GM21825 (cell line): ENCODE measurements around the gene CTDP1.
"Not testable (repeated sequence)": the region's sequence is repeated elsewhere in the genome, so short reads cannot be mapped to it uniquely, and the experiment has no call there.

Experiments used
- ATAC-seq: cut with Tn5 transposase; IDR thresholded peaks from one replicate; pipeline ENCODE4 v1.9.1; 2021; ENCODE audit warnings: mild to moderate bottlenecking, moderate library complexity; ENCODE audit not compliant: unreplicated experiment

CTDP1 gene

DNA sequence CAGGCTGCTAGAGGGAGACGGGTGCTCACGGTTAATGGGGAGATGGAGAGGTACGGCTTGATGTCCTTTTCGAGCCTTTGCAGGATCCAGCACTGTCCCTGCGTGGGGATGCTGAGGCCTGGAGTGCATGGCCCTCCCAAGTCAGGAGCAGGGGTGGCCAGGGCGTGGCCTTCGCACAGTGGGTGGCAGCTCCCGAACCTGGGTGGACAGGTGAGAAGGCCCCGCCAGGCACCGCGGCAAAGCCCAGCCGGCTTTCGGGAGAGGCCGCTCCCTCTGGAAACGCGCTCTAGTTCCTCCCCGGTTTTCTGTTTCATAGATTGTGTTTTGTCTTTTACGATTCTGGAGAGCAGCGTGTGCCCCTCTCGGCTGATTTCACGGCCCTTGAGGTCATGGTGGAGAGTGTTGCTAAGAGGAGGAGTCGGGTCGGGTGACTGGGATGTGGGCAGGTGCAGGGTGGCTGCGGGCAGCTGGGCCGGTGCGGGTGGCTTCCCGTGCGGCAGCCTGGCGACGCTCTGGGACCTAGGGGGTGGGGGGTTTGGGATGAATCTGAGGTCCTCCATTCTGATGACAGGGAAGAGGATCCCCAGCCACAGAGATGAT lies 39.4 kb downstream of the CTDP1 start:
- no peak for ATAC-seq

DNA sequence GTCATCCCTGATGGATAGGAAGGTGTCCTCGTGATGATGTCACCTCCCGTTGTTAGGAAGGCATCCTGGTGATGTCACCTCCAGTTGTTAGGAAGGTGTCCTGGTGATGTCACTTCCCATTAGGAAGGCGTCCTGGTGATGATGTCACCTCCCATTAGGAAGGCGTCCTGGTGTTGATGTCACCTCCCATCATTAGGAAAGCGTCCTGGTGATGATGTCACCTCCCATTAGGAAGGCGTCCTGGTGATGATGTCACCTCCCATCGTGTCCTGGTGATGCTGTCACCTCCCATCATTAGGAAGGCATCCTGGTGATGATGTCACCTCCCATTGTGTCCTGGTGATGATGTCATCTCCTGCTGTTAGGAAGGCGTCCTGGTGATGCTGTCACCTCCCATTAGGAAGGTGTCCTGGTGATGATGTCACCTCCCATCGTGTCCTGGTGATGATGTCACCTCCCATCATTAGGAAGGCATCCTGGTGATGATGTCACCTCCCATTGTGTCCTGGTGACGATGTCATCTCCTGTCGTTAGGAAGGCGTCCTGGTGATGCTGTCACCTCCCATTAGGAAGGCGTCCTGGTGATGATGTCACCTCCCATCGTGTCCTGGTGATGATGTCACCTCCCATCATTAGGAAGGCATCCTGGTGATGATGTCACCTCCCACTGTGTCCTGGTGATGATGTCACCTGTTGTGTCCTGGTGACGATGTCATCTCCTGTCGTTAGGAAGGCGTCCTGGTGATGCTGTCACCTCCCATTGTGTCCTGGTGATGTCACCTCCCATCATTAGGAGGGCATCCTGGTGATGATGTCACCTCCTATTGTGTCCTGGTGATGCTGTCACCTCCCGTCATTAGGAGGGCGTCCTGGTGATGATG lies 40.1 kb downstream of the CTDP1 start:
- ATAC-seq: not testable (repeated sequence)

DNA sequence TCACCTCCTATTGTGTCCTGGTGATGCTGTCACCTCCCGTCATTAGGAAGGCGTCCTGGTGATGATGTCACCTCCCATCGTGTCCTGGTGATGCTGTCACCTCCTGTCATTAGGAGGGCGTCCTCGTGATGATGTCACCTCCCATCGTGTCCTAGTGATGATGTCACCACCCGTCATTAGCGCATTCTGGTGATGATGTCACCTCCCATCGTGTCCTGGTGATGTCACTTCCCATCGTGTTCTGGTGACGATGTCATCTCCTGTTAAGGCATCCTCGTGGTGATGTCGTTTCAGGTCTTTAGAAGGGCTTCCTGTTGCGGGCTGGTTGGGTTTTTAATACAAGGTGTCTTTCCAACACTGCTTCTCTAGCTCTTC lies 40.7 kb downstream of the CTDP1 start:
- ATAC-seq: no peak

DNA sequence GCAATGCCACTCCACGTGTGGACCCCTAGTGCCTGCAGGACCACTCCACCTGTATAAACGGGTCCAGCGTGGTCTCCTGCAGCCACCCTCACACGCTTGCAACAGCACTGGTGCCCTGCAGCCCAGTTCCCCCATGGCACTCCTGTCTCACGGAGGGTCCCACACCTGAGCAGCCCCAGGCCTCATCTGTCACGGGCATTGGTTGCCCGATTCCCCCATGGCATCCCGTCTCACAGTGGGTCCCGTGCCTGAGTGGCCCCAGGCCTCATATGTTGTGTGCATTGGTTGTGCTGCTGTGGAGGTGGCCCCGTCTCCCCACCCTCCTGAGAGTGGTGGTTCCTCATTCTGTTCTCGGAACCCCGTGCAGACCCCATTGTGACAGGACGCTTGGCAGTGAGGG lies 43.4 kb downstream of the CTDP1 start:
- no peak for ATAC-seq

DNA sequence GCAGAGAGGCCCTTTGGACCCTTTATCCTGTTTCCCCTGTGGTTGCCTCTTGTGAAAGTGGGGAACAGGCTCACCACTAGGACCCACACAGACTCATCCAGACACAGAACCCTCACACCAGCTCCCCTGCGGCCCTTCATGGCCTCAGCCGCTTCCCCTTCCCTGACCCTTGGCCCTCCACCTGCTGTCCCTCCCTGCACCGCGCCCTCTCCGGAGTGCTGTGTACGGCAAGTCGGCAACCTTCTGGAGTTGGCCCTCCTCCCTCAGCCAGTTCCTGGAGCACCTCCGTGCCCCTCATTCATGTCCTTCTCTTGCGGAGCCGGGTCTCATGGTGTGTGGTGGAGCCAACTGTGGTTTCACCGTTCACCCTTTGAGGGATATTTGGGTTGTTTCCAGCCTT lies 44.0 kb downstream of the CTDP1 start:
- no peak for ATAC-seq

DNA sequence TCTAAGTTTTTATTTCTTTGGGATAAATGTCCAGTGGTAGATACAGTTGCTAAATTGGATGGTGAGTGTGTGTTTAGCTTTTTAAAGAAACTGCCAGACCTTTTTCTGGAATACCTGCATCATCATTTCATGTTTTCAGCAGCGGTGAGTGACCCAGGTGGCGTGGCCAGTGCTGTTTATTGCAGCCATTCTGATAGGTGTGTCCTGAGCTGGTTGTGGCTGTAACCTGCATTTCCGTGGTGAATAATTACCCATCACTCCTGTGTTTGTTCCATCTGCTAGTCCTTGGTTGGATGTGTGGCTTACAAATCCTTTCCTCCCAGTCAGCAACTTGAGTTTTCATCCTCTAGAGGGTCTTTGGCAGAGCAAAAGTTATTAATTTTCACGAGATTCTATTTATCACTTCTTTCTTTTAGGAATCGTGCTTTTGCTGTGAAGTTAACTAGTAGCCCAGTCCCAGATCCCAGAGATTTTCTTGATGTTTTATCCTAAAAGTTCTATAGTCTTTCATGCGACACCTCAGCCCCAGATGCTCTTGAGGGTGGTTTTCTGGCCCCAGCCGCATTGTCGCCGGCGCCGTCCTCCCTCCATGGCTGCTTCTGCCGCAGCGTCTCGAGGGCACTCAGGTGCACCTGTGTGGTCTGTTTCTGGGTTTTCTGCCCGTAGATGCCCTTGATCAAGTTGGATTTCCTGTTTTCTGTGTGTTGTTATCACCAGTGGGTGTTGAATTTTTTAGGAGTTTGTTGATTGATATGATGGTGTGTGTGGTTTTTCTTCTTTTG lies 44.9 kb downstream of the CTDP1 start:
- no peak for ATAC-seq

DNA sequence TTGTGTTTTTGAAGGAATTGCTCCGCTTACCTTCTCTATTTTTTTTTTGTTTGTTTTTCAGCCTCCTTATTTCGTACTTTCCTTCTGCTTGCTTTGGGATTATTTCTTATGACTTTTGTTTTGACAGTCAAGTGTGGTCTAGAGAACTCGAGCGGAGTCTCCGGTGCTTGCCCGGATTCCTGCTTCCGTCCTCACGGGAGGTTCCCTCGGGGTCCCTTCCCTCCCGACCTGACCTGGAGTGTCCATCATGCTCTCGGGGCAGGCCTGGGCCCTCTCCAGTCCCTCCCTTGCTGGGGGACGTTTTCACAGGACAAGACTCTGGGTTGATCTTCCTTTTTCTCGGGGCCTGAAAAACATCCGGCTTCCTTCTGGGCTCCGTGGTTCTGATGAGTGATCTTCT lies 45.9 kb downstream of the CTDP1 start:
- ATAC-seq: no peak

DNA sequence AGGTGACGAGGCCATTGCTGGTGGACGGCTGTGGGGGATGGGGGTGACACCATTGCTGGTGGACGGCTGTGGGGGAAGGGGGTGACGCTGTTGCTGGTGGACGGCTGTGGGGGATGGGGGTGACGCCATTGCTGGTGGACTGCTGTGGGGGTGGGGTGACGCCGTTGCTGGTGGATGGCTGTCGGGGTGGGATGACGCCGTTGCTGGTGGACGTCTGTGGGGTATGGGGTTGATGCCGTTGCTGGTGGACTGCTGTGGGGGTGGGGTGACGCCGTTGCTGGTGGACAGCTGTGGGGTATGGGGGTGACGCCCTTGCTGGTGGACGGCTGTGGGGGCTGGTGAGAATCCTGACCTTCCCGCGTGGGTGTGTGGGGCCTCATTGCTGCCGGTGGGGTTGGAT lies 47.1 kb downstream of the CTDP1 start:
- ATAC-seq: no peak

DNA sequence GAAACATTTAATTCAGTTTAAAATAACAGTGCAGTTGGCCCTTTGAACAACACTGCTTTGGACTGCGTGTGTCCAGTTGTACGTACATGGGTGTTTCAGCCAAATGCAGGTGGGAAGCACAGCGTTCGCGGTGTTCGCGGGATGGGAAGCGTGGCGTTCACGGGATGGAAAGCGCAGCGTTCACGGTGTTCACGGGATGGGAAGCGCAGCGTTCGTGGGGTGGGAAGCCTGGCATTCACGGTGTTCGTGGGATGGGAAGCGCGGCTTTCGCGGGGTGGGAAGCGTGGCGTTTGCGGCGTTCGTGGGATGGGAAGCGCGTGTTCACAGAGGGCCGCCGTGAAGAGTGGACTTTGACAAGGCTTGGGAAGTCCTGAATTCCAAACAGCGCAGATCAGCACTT lies 47.6 kb downstream of the CTDP1 start:
- no peak for ATAC-seq

DNA sequence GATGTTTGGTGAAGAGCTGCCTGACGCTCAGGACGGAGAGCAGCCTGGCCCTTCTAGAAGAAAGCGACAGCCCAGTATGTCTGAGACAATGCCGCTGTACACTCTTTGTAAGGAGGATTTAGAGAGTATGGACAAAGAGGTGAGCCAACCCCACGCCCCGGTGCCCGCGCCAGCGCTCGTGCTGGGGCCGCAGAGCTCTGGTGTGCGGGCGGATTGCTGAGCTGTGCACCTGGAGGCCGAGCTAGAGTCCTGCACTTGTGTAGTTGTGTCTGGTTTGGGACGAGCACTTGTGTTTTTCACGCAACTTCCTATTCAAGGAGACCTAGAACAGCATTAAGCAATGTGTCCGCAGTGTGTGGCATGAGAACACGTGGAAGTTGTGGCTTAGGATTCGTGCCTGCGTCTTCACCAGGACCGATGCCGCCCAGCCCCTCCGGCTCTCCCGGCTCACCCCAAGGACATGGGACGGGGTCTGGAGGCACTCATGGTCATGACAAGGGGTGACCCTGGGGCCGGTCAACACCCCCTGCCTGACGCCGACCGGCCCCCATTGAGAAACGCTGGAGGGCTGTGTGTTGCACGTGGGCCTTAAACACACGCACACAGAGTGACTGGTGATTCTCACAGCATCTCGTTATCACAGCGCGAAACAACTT lies 49.5 kb downstream of the CTDP1 start:
- no peak for ATAC-seq

DNA sequence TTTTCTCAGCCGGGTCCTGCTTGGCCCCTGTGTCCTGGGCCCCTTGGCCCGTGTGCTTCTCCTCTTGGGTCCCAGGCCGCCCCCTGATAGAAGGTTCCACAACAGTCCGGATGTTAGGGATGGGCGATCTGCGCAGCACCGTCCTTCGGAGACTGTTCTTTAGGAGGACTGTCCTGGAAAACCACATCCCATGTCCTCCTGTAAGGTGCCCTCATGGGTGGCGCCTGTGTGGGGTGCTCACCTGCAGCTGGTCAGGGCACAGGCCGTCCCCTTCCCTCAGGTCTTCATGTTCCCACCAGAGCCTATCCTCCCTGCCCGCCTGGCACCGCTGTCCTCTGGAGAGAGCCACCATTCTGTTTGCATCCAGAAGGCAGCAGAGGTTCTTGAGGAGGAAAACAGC lies 50.0 kb downstream of the CTDP1 start:
- no peak for ATAC-seq

DNA sequence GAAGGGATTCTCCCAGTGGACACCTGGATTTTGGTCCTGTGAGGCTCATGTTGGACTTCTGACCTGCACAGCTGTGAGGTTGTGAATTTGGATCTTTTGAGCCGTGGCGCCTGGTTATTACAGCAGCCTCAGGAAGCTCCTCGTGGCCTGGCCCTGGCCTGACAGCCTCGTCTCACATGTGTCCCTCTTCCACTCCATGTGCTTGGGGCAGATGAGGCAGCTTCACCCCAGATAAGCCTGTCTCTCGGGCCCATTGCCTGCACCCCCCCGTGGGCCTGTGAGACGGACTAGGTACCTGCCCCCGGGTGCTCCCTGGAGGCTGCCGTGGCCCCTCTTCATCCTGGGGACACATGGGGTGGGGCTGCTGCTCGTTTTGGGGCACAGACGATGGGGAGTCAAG lies 51.2 kb downstream of the CTDP1 start:
- no peak for ATAC-seq

DNA sequence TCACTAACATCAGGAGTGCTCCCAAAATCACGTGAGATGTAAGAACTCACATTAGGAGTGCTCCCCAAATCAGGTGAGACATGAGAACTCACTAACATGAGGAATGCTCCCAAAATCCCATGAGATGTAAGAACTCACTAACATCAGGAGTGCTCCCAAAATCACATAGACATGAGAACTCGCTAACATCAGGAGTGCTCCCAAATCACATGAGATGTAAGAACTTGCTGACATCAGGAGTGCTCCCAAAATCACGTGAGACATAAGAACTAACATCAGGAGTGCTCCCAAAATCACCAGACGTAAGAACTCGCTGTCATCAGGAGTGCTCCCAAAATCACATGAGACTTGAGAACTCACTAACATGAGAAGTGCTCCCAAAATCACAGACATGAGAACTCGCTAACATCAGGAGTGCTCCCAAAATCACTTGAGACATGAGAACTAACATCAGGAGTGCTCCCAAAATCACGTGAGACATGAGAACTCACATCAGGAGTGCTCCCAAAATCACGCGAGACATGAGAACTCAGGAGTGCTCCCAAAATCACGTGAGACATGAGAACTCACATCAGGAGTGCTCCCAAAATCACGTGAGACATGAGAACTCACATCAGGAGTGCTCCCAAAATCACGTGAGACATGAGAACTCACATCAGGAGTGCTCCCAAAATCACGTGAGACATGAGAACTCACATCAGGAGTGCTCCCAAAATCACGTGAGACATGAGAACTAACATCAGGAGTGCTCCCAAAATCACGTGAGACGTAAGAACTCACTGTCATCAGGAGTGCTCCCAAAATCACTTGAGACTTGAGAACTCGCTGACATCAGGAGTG lies 52.5 kb downstream of the CTDP1 start:
- ATAC-seq: not testable (repeated sequence)

DNA sequence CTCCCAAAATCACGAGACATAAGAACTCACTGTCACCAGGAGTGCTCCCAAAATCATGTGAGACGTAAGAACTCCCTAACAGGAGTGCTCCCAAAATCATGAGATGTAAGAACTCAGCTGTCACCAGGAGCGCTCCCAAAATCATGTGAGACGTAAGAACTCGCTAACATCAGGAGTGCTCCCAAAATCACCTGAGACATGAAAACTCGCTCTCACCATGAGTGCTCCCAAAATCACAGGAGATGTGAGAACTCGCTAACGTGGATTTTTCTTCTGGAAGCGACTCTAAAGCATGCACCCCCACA lies 53.1 kb downstream of the CTDP1 start:
- no peak for ATAC-seq

DNA sequence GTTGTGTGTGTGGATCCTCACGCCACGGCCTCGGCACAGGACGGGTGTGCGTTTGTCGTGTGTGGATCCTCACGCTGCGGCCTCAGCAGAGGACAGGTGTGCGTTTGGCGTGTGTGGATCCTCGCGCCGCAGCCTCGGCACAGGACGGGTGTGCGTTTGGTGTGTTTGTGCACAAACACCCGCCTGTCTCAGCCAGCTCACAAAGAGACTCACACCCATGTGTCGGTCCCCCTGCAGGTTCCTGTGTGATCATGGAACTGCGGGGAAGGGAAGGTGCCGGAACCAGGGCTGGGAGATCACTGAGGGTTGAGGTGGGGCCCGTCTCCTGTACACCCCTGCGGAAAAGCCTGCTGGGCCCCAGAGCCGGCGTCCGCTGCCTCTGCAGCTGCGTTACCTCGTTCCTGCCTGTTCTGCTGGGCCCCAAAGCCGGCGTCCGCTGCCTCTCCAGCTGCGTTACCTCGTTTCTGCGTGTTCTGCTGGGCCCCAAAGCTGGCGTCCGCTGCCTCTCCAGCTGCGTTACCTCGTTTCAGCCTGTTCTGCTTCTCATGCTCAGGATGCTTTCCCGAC lies 53.6 kb downstream of the CTDP1 start:
- no peak for ATAC-seq

DNA sequence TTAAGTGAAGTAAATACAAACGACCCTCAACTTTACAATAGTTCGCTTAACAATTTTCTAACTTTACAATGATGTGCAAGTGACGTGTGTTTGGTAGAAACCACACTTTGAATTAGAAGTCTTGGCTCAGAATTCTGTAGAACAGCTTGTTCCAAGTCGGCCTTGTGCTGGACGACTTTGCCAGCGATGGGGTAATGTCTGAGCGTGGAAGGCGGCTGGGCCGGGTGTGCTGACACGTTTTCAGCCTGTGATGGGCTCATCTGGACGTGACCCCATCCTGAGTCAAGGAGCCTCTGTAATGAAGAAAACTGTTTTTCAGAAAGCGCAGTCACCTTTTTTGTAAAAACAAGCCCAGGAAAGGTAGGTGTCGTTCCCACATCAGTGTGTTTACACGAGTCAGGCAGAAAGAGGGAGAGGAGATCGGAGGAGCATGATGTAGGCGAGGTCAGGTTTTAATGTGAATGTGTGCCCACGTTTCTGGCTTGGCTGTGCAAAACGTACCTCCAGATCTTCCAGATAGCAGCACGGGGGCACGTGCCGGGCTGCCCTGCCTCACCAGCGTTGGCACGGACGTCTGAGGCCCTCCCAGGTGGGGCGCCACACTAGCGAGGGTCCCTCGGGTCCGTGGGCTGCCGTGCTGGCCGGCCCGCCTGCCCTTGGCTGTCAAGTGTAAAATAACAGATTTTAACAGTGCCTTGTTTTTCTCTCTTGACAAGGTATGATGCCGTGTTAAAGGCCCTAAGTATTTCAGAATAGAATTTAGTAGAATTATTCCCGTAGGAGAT lies 54.6 kb downstream of the CTDP1 start:
- no peak for ATAC-seq

DNA sequence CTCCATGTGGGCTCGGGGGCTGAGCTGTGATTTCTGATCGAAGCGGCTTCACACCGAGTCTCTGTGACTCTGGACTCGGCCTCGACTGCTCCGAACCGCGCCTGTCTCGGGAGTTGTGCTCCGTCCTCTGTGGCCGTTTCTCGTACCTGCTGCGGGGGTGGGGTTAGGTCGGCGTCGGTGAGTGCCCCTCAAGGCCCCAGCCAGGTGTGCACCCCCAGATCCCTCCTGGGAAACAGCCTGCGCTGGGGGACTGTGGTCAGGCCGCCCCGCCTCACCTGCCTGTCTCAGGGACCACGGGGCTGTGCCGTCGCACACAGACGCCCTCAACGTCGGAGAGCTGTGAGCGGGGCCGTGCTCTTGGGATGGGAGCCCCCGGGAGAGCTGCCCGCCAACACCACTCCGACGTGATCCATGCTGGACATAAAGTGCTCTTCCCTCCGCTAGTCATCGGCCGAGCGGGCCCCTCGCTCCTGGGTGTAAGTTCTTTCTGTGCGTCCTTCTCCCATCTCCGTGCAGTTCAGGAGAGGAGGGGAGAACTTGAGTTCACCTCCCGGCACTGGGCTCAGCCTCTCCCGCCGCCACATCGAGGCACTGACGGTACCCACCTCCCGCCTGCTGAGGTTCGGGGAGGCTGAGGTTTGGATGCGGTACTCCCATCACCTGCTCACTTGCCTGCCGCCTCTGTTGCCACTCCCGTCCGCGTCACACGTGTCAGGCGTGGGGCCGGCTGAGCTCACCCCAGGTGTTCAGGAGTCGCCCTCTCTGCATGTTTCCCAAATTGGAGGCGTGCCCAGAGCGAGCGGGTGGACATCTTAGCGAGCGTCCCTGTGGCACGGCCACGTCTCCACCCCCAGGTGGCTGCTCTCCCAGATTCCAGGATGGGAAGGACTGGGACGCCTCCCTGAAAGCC lies 55.7 kb downstream of the CTDP1 start:
- no peak for ATAC-seq

DNA sequence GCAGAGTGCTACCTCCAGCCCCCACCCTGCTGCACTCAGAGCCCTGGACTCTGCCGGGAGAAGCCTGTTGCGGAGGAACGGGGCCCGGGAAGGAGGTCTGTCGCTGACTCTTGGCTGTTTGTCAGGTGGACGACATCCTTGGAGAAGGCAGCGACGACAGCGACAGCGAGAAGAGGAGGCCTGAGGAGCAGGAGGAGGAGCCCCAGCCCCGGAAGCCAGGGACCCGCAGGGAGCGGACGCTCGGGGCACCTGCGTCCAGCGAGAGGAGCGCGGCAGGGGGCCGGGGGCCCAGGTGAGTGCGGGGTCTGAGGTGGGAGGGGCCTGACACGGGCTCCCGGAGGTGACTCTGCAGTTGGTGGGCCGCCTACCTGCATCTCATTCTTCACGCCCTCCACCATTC lies 56.6 kb downstream of the CTDP1 start:
- ATAC-seq: no peak

DNA sequence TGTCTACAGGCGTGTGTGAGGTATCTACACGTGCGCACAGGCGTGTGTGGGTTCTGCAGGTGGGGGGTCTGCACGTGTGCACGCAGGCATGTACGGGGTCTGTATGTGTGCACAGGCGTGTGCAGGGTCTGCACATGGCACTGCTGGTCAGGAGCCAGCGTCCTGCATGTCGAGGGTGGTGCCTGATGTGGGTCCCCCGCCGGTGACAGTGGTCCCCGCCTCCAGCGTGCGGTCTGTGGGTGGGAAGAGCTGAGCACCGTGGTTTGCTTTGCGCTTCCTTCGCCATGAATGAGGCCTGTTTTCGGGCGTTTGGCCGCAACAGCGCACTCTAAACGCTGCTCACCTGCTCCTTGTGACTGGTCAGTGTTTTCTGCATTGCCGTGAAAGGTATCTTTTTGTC lies 57.2 kb downstream of the CTDP1 start:
- ATAC-seq: no peak
